K562 (cell line): ENCODE measurements around the gene DYRK1B. TPM values are rescaled to one million over a fixed set of nuclear protein-coding genes. Genes with fewer than 3 reads are reported as not detected.

Experiments
- E2F3 ChIP-seq: fragments of 250-450 bp; sonication (Bioruptor Pico); IDR thresholded peaks from 2 replicates; pipeline ENCODE4 v1.4.0; 2020; ENCODE audit warnings: mild to moderate bottlenecking
- NCOA2 ChIP-seq, 2 experiments: fragments of 450-650 bp; IDR thresholded peaks; 2 replicates each; pipeline ENCODE4 v1.6.1; 2018; ENCODE audit warnings: mild to moderate bottlenecking in 2 of 2, moderate library complexity in 1 of 2; ENCODE audit not compliant: partially characterized antibody in 2 of 2
- SNIP1 ChIP-seq: fragments of 450-650 bp; IDR thresholded peaks from 2 replicates; pipeline ENCODE4 v1.7.1; 2017; ENCODE audit warnings: low read depth, mild to moderate bottlenecking
- ZNF121 ChIP-seq: sonication (generic); formaldehyde crosslinking; conservative IDR thresholded peaks from 2 replicates; pipeline ENCODE4 v1.8.0; 2022; ENCODE audit warnings: missing genetic modification reagents
- polyA plus RNA-seq, 8 experiments: library from polyadenylated mRNA; depleted of rRNA in 4 of 8; stranded (reverse) in 5 of 8; unstranded in 3 of 8; fragments of >200 nt; fragmentation: Nextera tagmentation in 2 of 8; fragmentation: Illumina TruSeq in 1 of 8; extraction: Ambion mirVana in 2 of 8; extraction: Trizol in 1 of 8; gene quantifications; 2 replicates each; pipeline versions ENCODE4 v1.2.1 to v1.2.3, GENCODE V29; 2011 to 2014; ENCODE audit warnings: inconsistent platforms in 1 of 8, missing spikeins in 1 of 8
- total RNA-seq, 7 experiments: library from RNA; depleted of rRNA in 6 of 7; stranded (reverse); fragments of >200 nt in 6 of 7; fragmentation: Illumina TruSeq in 2 of 7; extraction: Trizol in 2 of 7; gene quantifications; 2 replicates each; pipeline versions ENCODE4 v1.2.1 to v1.2.3, GENCODE V29; 2011 to 2021; ENCODE audit warnings: low replicate concordance in 1 of 7
- TF ChIP-seq, protein P1 (sequence below): fragments of 450-650 bp; IDR thresholded peaks from 2 replicates; pipeline ENCODE4 v1.6.1; 2016; ENCODE audit warnings: low read depth

Gene DYRK1B
- total and polyA plus RNA-seq, 9 of the 15 experiments (the other 6 are each of a cell fraction or from before 2014, with no cell fraction given) = 0.91 to 5.2 (median 1.5) TPM; not detected in 2

GRCh38 chr19:39780894-39781293 lies 53.1 kb downstream of the DYRK1B start (continued):
- TF ChIP-seq NCOA2 (IDR thresholded peaks at IDR 0.05; ENCODE audit: partially characterized antibody in 2 of 2) = no peak
- TF ChIP-seq, protein P1, sequence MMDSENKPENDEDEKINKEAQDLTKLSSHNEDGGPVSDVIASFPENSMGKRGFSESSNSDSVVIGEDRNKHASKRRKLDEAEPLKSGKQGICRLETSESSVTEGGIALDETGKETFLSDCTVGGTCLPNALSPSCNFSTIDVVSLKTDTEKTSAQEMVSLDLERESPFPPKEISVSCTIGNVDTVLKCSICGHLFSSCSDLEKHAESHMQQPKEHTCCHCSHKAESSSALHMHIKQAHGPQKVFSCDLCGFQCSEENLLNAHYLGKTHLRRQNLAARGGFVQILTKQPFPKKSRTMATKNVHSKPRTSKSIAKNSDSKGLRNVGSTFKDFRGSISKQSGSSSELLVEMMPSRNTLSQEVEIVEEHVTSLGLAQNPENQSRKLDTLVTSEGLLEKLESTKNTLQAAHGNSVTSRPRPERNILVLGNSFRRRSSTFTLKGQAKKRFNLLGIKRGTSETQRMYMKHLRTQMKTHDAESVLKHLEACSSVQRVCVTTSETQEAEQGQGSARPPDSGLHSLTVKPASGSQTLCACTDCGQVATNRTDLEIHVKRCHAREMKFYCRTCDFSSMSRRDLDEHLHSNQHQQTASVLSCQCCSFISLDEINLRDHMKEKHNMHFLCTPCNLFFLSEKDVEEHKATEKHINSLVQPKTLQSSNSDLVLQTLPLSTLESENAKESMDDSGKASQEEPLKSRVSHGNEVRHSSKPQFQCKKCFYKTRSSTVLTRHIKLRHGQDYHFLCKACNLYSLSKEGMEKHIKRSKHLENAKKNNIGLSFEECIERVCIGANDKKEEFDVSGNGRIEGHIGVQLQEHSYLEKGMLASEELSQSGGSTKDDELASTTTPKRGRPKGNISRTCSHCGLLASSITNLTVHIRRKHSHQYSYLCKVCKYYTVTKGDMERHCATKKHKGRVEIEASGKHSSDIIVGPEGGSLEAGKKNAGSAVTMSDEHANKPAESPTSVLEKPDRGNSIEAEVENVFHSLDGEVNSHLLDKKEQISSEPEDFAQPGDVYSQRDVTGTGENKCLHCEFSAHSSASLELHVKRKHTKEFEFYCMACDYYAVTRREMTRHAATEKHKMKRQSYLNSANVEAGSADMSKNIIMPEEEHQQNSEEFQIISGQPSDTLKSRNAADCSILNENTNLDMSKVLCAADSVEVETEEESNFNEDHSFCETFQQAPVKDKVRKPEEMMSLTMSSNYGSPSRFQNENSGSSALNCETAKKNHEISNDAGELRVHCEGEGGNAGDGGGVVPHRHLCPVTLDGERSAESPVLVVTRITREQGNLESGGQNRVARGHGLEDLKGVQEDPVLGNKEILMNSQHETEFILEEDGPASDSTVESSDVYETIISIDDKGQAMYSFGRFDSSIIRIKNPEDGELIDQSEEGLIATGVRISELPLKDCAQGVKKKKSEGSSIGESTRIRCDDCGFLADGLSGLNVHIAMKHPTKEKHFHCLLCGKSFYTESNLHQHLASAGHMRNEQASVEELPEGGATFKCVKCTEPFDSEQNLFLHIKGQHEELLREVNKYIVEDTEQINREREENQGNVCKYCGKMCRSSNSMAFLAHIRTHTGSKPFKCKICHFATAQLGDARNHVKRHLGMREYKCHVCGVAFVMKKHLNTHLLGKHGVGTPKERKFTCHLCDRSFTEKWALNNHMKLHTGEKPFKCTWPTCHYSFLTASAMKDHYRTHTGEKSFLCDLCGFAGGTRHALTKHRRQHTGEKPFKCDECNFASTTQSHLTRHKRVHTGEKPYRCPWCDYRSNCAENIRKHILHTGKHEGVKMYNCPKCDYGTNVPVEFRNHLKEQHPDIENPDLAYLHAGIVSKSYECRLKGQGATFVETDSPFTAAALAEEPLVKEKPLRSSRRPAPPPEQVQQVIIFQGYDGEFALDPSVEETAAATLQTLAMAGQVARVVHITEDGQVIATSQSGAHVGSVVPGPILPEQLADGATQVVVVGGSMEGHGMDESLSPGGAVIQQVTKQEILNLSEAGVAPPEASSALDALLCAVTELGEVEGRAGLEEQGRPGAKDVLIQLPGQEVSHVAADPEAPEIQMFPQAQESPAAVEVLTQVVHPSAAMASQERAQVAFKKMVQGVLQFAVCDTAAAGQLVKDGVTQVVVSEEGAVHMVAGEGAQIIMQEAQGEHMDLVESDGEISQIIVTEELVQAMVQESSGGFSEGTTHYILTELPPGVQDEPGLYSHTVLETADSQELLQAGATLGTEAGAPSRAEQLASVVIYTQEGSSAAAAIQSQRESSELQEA = no peak
- TF ChIP-seq E2F3 (CRISPR knock-in tag) = no peak
- no peak for TF ChIP-seq ZNF121 (CRISPR knock-in tag)
- TF ChIP-seq SNIP1 = no peak
